ENCODE results near the gene LRMDA.

Gene LRMDA

DNA sequence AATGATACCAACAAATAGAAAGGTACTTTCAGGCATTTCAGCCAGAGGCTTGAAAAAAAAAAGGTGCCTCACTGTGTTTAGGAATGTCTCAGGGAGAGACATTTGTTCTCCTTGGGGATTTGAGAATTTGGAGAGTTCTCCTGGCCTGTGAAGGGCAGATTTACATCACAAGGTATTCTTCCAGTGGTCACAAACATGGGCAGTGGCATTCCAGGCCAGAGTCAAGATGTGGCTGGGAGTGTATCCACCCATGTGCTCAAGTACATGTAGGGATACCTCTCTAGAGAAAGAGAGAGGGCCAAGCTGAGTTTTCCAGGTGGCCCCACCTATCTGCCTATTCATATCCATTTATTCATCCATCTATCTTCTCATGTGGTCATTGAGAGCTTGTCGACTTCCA lies 253.8 kb downstream of the LRMDA start:
- Histone ChIP-seq H3K4me3 (no peak overlapping the region), H3K27me3 (no peaks in the 10 kb centered on the region), H3K9me3 (peaks cover 5% of the 10 kb centered on the region in 3 donors), H3K36me3 (no peaks in the 10 kb centered on the region), H3K27ac (no peak overlapping the region), H3K4me1 (peaks cover 0 to 38% (median 9%) of the 10 kb centered on the region in 4 donors)
- intact Hi-C loops (cut with DNase I; ENCODE audit: low total_unique reads) = no loop called here
- no peak for DNase-seq
- no peak for TF ChIP-seq CTCF (IDR thresholded peaks at IDR 0.05)

DNA sequence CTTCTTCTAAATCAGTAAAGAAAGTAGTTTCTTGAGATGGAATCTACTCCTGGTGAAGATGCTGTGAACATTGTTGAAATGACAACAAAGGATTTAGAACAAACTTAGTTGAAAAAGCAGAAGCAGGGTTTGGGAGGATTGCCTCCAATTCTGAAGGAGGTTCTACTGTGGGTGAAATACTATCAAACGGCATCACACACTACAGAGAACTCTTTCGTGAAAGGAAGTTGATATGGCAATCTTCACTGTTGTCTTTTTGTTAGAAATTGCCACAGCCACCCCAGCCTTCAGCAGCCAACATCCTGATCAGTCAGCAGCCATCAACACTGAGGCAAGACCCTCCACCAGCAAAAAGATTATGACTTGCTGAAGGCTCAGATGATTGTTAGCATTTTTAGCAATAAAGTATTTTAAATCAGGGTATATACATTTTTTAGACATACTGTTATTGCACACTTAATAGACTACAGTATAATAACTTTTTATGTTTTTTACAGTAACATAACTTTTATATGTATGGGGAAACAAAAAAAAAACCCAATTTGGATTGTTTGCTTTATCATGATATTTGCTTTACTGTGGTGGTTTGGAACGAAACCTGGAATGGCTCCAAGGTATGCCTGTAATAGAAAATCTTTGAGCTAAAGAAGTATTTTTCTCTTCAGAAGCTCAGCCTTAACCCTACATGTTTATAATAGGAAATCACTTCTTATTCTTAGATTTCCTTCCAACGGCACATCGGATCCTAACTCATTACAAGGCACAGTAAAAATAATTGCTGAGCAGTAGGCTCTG lies 257.3 kb downstream of the LRMDA start:
- intact Hi-C loops (cut with DNase I; ENCODE audit: low total_unique reads) = no loop called here
- Histone ChIP-seq H3K36me3 (no peaks in the 10 kb centered on the region), H3K4me1 (peaks cover 0 to 26% (median 9%) of the 10 kb centered on the region in 4 donors), H3K9me3 (peaks cover 5% of the 10 kb centered on the region in 3 donors), H3K27ac (no peak overlapping the region), H3K4me3 (no peak overlapping the region), H3K27me3 (no peaks in the 10 kb centered on the region)
- TF ChIP-seq CTCF (IDR thresholded peaks at IDR 0.05) = no peak
- no peak for DNase-seq

DNA sequence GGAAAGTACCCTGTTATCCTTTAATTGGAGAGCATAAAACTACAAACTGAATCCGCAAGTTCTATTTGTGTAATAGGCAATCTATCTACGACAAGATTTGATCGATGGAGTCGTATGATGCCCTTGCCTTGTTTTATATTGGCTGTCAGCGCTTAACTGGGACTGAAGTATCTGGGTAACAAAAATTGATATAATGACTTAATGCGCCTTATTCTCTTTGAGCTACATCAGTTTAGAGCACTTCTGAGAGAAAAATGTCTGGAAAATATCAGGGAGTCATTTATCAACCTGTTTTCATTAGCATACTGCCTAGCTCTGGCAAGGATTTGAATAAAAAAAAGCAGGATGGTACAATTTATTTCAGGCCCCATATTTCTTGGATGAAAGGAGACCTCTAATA lies 262.1 kb downstream of the LRMDA start:
- H3K27ac ChIP-seq = no peak overlapping the region
- no peaks in the 10 kb centered on the region for H3K36me3 ChIP-seq
- intact Hi-C loops (cut with DNase I; ENCODE audit: low total_unique reads) = no loop called here
- no peak for DNase-seq
- H3K4me3 ChIP-seq = no peak overlapping the region
- peaks cover 0 to 13% (median 9%) of the 10 kb centered on the region in 4 donors for H3K4me1 ChIP-seq
- no peaks in the 10 kb centered on the region for H3K27me3 ChIP-seq
- no peaks in the 10 kb centered on the region for H3K9me3 ChIP-seq
- no peak for TF ChIP-seq CTCF (IDR thresholded peaks at IDR 0.05)

DNA sequence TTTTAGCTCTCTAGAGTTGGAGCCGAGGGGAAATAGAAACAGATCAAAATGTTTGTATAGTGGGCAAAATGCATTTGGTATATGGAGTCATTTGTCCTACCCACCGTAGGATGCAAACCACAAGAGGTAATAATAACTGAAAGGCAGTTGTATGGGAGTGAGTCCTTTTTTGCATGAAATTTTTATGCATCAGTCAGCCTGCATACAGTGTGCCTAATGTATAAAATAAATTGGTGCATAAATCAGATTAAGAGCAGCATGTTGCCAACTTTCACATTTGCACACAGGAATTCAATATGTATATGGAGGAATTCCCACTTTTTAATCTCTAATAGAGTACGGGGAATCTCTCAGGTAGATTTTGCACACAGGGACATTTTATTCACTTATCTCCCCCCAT lies 262.8 kb downstream of the LRMDA start:
- H3K36me3 ChIP-seq = no peaks in the 10 kb centered on the region
- no peak overlapping the region for H3K27ac ChIP-seq
- H3K9me3 ChIP-seq = no peaks in the 10 kb centered on the region
- intact Hi-C loops (cut with DNase I; ENCODE audit: low total_unique reads) = no loop called here
- no peak for DNase-seq
- peaks cover 0 to 6% (median 4%) of the 10 kb centered on the region in 4 donors for H3K4me1 ChIP-seq
- no peak overlapping the region for H3K4me3 ChIP-seq
- TF ChIP-seq CTCF (IDR thresholded peaks at IDR 0.05) = no peak
- H3K27me3 ChIP-seq = no peaks in the 10 kb centered on the region

DNA sequence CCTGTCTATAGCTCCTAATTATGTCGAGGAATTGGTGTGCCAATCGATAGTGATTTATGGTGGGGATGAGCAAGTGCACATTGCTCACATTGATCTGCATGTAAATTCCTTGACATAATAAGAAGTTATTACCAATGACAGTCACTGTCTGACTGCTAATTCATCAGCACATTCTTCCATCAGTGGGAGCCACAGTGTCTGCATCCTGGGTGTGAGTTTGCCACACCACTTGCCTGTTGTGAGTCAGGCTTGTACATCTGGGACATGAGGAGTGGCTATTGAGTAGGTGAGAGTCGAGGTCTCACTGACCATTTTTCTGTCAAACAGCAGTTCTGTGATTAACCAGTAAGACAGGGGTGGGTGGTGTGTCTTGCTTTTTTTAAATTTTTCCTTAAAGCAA lies 263.4 kb downstream of the LRMDA start:
- Histone ChIP-seq H3K27me3 (no peaks in the 10 kb centered on the region), H3K4me1 (peaks cover 0 to under 1% (median under 1%) of the 10 kb centered on the region in 4 donors), H3K4me3 (no peak overlapping the region), H3K36me3 (no peaks in the 10 kb centered on the region), H3K9me3 (peaks cover 0 to 2% (median 0%) of the 10 kb centered on the region in 3 donors), H3K27ac (no peak overlapping the region)
- intact Hi-C loops (cut with DNase I; ENCODE audit: low total_unique reads) = no loop called here
- no peak for DNase-seq
- TF ChIP-seq CTCF (IDR thresholded peaks at IDR 0.05) = no peak

Measured in tibial artery (tissue), 4 donors.